Gastroesophageal sphincter (tissue), 3 donors: ENCODE data around the gene RAB1B.

ENCODE experiments used
- CTCF ChIP-seq, 4 experiments: fragments of 200-600 bp in 2 of 4; fragments of 450-650 bp in 2 of 4; sonication (generic) in 1 of 4; IDR thresholded peaks; one replicate each; pipeline ENCODE4 v1.5.1; 2017 to 2019; ENCODE audit warnings: antibody characterized with exemption in 4 of 4, mild to moderate bottlenecking in 2 of 4, moderate library complexity in 2 of 4
- POLR2A ChIP-seq, 2 donors: fragments of 450-650 bp; IDR thresholded peaks; one replicate each; pipeline ENCODE4 v1.6.1; 2017; ENCODE audit warnings: antibody characterized with exemption in 2 of 2, mild to moderate bottlenecking in 2 of 2, moderate library complexity in 1 of 2

GRCh38 chr11:66258473-66258893, 10.0 kb upstream of the RAB1B start:
- TF ChIP-seq CTCF (IDR thresholded peaks at IDR 0.05) (no peak), POLR2A (IDR thresholded peaks at IDR 0.05) (no peak)
